Measurements from ENCODE around the gene PTPN1.
"Not testable (repeated sequence)": the region's sequence is repeated elsewhere in the genome, so short reads cannot be mapped to it uniquely, and the experiment has no call there.

Gene PTPN1

DNA sequence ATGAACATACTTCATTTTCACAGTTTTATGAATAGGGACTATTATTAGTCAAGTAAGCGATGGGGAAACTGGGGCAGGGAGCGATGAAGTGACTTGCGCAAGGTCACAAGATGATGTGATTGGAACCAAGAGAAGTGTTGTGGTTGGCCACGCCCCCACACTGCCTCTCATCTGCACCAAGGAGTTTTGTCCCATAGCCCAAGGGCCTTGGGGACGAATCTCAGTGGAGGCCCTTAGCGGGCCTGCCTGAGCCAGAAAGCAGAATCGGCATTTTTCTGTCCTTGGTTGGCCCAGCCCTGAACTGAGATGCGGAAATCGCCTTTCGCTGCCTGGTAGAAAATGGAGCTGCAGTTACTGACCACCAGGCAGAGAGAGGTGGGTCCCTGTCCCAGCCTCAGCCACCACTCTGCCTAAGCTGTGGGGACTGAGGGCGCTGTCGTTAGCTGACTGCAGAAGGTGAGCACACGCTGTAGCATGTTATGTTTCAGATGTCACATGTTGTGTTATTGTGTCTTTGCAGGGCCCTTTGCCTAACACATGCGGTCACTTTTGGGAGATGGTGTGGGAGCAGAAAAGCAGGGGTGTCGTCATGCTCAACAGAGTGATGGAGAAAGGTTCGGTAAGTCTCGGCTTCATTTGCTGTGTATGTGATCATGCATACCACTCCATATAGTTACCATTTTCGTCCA is 57.8 kb downstream of the PTPN1 start:
- in situ Hi-C loops (cut with MboI; ENCODE audit: low pct_unique_long_range_greater_than_20kb, low sequenced_read_pairs): no loop called here
- DNase-seq: no peak

DNA sequence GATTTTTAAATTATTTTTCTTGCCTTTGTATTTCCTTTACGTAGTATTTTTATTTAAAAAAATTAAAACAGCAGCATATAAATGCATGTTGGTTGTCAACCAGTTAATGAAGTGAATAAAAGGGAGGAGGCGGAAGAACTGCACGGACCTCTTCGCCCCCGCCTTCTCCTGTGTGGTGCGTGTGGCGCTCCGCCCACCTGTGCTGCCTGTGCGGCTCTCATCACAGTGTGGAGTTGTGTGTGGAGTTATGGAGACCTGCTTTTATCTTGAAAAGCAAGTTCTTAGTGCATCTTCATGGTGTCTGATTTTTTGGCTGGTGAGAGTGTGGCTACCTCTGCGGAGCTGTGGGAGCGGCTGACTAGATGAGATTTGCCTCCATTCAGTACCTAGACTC is 58.4 kb downstream of the PTPN1 start:
- DNase-seq: no peak
- in situ Hi-C loops (cut with MboI; ENCODE audit: low pct_unique_long_range_greater_than_20kb, low sequenced_read_pairs): no loop called here

DNA sequence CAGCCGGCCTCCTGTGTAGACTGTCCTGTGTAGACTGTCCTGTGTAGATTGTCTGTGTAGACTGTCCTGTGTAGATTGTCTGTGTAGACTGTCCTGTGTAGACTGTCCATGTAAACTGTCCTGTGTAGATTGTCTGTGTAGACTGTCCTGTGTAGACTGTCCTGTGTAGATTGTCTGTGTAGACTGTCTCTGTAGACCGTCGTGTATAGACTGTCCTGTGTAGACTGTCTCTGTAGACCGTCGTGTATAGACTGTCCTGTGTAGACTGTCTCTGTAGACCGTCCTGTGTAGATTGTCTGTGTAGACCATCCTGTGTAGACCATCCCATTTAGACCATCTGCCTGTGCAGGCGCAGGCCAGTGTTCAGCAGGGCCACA is 59.3 kb downstream of the PTPN1 start:
- DNase-seq; in situ Hi-C loops (cut with MboI; ENCODE audit: low pct_unique_long_range_greater_than_20kb, low sequenced_read_pairs): not testable (repeated sequence)

DNA sequence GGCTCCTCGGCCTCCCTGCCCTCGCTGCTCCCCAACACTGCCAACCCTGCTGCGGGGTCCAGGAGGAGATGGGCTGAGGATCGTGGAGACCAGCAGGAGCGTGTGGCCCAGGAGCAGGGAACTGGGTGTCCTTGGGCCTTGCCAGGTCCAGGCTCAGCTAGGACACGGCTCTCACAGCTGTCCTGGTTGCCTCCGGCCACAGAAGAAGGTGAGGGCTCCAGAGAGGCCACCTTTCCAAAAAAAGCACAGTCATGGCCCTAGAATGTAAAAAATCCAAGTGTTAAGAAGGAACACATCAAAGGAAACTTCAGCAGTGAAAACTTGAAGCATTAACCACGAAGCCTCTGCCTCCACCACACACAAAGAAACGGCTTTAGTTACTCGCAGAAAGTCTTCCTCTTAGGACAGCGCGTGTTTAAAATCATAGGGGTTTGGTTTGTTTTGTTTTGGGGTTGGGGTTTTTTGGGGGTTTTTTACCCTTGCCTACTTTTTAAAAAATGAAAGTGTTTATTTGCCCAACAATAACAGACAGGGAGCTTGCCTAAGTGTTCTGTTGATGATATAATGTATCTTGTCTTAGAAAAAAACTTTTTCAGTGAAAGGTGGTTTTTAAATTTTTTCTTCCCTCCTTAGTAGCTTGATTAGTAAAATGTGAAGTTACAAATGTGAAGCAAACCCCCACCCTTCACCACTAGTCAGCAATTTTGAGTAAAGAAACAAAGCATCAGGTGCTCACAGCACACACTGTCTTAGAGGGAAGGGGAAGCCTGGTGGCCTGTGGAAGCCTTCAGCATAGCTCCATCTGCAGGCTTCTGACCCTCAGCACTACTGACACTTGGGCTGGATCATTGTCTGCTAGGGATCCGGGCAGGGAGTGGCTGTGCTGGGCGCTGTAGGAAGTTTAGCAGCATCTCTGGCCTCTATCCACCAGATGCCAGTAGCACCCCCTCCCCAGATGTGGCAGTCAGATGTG is 60.0 kb downstream of the PTPN1 start:
- in situ Hi-C loops (cut with MboI; ENCODE audit: low pct_unique_long_range_greater_than_20kb, low sequenced_read_pairs): loop anchor here (10.0 kb wide), 2 partner anchors 95 to 385 kb away; no protein-coding TSS in a partner anchor
- DNase-seq: peak; percentile 64

DNA sequence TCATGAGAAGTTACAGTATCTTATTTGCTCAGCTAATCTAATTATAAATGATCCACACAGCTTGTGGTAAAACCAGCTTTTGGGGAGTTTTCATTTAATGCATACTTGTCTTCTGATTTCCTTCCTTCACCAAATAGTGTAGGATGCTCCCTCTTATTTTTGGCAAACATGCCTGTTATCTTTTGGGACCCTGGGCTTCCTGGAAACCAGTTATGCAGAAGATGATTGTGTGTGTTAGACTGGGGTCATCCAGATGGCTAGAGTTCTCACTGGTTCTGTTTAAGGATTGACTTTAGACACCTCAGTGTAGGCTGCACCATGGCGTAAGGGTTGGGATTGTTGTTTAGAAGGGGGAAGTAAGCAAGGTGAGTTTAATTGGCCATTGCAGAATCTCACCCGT is 61.3 kb downstream of the PTPN1 start:
- DNase-seq: no peak
- in situ Hi-C loops (cut with MboI; ENCODE audit: low pct_unique_long_range_greater_than_20kb, low sequenced_read_pairs): loop anchor here (10.0 kb wide), 2 partner anchors 97 to 387 kb away; no protein-coding TSS in a partner anchor

DNA sequence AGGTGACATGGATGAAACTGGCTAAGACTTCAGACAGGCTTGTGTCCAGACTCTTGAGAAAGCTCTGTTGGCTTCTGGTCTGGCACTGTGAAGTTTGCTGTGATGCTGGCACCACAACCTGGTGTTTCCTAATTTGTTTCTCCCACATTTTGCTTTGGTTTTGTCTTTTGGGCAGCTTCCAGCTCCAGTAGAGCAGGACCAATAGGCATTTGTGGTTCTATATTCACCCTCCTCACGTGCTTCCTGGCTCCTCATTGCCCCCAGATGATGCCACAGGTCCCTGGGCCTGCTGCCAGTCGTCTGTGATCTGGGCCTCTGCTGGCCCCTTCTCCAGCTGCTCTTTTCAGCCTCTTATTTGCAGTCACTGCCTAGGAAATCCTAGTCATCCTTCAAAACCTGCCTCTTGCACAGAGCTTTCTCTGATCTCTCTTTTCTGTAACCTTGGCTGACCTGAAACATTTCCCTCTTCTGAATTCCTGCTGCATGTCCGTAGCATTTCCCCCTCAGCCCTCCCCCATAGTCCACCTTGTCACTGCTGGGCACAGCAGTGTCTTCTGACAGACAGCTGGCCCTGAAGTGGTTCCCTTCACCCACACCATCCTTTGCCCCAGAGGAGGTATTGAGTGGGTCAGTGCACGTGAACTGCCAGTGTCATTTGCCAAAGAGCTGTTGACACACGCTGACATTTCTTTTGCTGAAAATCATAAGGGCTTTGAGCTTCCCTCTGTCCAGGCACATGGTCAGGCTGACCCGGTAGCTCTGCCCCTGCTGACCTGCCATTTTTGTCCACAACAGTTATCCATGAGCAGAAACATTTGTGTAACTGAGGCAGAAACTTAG is 63.0 kb downstream of the PTPN1 start:
- DNase-seq: no peak
- in situ Hi-C loops (cut with MboI; ENCODE audit: low pct_unique_long_range_greater_than_20kb, low sequenced_read_pairs): loop anchor here (10.0 kb wide), 2 partner anchors 98 to 388 kb away; no protein-coding TSS in a partner anchor

DNA sequence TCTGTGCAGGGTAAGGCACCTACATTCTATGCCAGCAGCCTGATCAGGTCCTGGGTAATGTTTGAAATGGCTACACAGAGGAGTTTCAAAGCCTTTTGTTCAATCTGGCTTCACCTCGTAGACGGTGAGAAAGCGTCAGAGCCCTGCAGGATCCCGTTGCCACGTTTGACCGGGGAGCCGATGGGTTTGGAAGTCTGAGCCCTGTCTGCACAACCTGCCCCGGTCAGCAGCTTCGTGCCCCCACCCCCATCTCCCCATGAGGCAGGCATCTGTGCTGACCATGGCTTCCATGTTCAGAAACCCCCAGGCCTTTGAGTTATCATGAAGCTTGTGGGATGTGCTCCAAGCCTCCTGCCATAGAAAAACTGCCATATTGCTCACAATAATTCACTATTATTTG is 63.9 kb downstream of the PTPN1 start:
- no peak for DNase-seq
- in situ Hi-C loops (cut with MboI; ENCODE audit: low pct_unique_long_range_greater_than_20kb, low sequenced_read_pairs): loop anchor here (10.0 kb wide), 2 partner anchors 99 to 389 kb away; no protein-coding TSS in a partner anchor

DNA sequence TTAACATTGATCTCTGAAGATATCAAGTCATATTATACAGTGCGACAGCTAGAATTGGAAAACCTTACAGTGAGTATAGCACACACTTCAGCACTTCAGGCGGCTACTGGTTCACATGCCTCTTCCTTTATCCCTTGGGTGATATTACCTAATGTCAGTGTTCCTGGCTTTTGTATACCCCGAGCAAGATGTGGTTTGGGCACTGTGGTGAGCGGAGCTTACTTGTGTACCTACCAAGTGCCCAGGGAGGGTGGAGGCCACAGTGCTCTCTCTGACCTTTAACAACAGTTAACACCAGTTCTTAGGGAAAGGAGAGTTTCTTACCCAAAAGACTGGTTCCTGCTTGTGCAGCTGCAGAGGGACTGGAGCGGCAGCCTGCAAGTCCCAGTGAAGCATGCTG is 64.4 kb downstream of the PTPN1 start:
- DNase-seq: no peak
- in situ Hi-C loops (cut with MboI; ENCODE audit: low pct_unique_long_range_greater_than_20kb, low sequenced_read_pairs): loop anchor here (10.0 kb wide), 2 partner anchors 100 to 390 kb away; no protein-coding TSS in a partner anchor

DNA sequence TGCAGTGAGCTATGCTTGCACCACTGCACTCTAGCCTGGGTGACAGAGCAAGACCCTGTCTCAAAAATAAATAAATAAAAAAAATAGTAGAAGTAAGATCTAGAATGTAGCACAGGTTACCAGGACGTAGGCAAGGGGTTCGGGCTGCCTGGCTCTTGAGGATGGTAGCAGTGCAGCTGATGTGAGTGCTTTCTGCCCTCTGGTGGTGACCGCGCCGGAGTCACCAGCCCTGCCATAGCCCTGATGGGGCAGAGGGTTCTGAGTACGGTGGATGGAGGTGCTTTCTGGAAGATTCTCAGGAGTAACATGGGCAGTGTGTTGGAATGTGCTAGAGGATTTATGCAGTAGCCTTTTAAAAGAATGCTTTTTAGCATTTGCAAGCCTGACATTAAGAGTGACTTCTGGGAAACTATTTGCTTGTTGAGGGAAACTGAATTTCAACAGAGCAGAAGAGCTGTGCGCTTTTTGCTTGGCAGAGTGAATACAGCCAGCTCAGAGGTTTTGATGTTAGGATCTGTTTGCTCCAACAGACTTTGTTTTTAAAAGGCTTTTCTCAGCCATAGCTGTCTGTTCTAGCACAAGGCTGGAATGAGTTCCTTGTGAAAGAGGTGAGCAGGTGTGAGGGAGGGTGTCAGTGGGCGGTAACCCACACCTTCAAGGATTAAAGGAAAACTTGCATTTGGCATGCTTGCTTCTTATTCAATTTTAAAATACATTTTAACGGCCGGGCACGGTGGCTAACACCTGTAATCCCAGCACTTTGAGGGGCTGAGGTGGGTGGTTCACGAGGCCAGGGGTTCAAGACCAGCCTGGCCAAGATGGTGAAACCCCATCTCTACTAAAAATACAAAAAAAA is 65.9 kb downstream of the PTPN1 start:
- in situ Hi-C loops (cut with MboI; ENCODE audit: low pct_unique_long_range_greater_than_20kb, low sequenced_read_pairs): loop anchor here (10.0 kb wide), 2 partner anchors 101 to 391 kb away; no protein-coding TSS in a partner anchor
- DNase-seq: peak; percentile 74

DNA sequence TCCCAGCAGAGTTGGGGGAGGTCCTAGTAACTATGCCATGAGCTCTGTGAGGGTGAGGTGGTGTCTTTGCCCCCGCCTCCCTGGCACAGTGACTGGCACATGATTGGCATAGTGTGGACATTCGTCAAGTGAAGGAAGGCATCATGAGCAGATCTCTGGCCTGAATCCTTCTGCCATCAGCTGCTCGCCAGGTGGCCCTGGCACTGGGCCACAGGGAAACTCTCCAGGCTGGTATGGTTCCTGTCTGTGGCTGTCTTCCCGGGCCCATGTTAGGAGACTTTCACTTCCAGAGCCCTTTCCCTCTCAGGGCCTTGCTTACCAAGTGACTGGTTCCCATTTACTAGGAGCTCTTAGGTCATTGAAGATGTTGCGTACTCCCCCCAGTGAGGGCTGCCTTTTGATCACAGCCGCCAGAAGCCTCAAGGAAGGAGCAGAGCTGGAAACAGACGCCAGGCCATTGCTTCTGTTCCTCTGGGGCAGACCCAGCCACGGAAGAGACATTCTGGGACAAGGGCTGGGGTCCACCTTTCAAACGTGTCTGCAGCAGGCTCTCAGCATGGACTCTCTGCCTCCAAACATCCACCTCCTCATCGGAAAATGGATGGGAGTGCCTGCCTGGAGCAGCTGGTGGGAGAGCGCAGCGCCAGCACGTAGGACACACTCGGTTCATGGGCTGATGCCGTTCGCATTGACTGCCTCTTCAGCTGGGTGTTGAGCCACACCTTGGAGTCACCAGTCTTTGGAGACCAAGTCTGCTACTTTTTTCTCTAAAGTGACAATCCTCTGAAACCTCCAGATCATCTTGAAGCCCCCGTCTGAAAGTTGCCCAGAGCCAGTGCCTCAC is 67.2 kb downstream of the PTPN1 start:
- in situ Hi-C loops (cut with MboI; ENCODE audit: low pct_unique_long_range_greater_than_20kb, low sequenced_read_pairs): loop anchor here (10.0 kb wide), 2 partner anchors 103 to 393 kb away; no protein-coding TSS in a partner anchor
- DNase-seq: no peak

DNA sequence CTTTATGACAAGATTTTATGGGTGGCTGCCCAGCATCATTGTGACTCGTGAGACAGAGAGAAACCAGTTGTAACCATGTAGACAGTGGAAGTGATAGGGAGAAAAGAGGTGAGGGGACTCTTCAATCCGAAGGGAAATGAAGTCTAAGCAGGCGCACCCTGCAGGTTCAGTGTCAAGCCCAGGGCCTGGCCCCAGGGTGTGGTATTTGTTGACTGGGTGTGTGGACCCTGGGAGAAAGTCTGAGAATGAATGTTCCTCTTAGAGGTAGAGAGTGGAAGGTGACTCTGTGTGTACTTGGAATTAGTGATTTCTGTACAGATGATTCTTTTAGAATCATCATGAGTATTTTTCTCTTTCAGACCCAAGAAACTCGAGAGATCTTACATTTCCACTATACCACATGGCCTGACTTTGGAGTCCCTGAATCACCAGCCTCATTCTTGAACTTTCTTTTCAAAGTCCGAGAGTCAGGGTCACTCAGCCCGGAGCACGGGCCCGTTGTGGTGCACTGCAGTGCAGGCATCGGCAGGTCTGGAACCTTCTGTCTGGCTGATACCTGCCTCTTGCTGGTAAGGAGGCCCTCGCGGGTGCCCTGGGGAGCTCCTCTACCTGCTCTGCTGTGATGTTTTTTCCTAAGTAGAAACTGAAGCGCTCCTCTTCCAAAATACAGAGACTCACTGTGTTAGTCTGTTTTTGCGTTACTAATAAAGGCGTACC is 68.0 kb downstream of the PTPN1 start:
- DNase-seq: no peak
- in situ Hi-C loops (cut with MboI; ENCODE audit: low pct_unique_long_range_greater_than_20kb, low sequenced_read_pairs): loop anchor here (10.0 kb wide), 2 partner anchors 103 to 393 kb away; no protein-coding TSS in a partner anchor

DNA sequence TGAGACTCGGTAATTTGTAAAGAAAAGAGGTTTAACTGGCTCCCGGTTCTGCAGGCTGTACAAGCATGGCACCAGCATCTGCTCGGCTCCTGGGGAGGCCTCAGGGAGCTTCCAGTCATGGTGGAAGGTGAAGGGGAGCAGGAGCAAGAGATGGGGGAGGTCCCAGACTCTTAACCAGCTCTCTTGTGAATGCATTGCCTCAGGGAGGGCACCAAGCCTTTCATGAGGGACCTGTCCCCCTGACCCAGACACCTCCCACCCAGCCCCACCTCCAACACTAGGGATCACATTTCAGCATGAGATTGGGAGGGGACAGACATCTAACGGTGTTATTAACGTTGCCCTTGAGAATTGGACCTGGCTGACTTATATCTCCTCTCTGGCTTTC is 68.6 kb downstream of the PTPN1 start:
- in situ Hi-C loops (cut with MboI; ENCODE audit: low pct_unique_long_range_greater_than_20kb, low sequenced_read_pairs): loop anchor here (10.0 kb wide), 2 partner anchors 104 to 394 kb away; no protein-coding TSS in a partner anchor
- no peak for DNase-seq

DNA sequence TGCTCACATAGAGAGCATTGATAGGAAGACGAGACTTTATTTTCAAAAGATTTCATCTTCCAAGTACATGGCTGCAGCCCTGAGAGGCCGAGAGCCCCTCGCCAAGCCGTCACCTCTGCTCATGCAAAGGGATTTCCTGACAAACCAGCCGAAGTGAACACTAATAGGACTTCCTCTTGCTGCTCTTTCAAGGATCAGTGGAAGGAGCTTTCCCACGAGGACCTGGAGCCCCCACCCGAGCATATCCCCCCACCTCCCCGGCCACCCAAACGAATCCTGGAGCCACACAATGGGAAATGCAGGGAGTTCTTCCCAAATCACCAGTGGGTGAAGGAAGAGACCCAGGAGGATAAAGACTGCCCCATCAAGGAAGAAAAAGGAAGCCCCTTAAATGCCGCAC is 69.3 kb downstream of the PTPN1 start:
- in situ Hi-C loops (cut with MboI; ENCODE audit: low pct_unique_long_range_greater_than_20kb, low sequenced_read_pairs): loop anchor here (10.0 kb wide), 2 partner anchors 105 to 395 kb away; no protein-coding TSS in a partner anchor
- DNase-seq: no peak

DNA sequence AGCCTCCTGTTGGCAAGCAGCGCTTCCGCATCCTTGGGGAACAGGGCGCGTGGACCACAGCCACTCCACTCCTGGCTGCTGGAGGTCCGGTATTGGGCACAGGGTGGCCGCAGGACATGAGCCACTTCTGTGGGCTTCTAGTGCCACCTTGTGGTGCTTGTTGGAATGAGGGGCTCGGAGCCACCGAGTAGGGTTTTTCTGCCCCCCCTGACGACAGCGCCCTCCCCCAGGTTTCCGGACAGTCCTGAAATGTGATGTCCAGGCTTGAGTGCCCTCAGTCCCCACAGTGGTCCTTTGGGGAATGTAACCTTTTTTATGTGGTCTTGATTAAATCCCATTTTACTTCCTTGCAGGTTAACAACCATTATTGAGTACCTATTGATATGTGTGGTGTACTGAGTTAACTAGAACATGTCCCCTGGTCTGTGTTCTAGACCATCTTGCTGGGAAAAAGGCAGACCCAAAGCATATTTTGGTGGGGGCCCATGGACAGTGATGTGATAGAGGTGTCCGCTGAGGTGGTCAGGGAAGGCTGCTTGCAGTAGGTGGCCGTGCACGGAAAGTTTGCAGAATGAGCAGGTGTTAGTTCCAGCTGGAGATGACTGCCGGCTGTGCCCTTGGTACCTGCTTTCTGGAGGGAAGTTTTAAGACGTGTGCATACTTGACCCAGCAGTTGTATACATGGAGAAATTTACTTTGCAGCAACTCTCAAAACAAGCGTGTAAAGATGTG is 70.0 kb downstream of the PTPN1 start:
- DNase-seq: peak; percentile 55
- in situ Hi-C loops (cut with MboI; ENCODE audit: low pct_unique_long_range_greater_than_20kb, low sequenced_read_pairs): no loop called here

DNA sequence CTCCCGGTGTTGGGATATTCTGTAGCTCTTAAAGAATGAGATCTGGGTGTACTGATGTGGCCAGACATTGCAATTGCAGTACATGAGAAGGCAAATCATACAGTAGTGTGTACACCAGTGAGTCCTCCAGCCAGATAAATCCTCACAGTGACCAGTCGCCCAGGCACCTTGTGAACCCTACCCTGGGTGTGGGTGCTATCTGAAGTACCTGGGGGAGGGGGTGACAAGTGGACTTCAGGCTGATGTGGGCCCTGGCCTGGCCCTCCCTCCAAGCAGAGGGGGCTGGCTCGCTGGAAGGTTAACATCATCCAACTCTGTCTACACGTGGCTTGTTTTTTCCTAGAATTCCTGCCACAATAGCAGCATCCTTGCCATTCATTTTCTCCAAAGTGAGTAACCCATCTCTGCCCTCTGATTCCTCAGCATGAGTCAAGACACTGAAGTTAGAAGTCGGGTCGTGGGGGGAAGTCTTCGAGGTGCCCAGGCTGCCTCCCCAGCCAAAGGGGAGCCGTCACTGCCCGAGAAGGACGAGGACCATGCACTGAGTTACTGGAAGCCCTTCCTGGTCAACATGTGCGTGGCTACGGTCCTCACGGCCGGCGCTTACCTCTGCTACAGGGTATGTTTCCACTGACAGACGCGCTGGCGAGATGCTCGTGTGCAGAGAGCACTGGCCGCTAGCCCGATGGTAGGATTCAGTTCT is 70.8 kb downstream of the PTPN1 start:
- in situ Hi-C loops (cut with MboI; ENCODE audit: low pct_unique_long_range_greater_than_20kb, low sequenced_read_pairs): no loop called here
- no peak for DNase-seq

All from KBM-7 (cell line).